HepG2 (cell line): ENCODE data around the gene ADI1. TPM values are rescaled to one million over a fixed set of nuclear protein-coding genes. Genes with fewer than 3 reads are reported as not detected.

ENCODE experiments used
- ADNP ChIP-seq: sonication (generic); formaldehyde crosslinking; IDR thresholded peaks from 2 replicates; pipeline ENCODE4 v1.4.0; 2020; ENCODE audit warnings: missing genetic modification reagents
- CC2D1A ChIP-seq: sonication (generic); formaldehyde crosslinking; IDR thresholded peaks from 2 replicates; pipeline ENCODE4 v1.8.1; 2023; ENCODE audit warnings: mild to moderate bottlenecking, missing genetic modification reagents
- CREB1 ChIP-seq, 2 experiments: fragments of 450-650 bp in 1 of 2; IDR thresholded peaks; 2 replicates each; pipeline ENCODE4 v1.6.1; 2016 to 2017; ENCODE audit warnings: control low read depth in 1 of 2, mild to moderate bottlenecking in 1 of 2, missing compliant biosample characterization in 1 of 2, missing genetic modification characterization in 1 of 2
- E2F2 ChIP-seq: sonication (generic); formaldehyde crosslinking; IDR thresholded peaks from 2 replicates; pipeline ENCODE4 v1.4.0; 2020; ENCODE audit warnings: missing genetic modification reagents, borderline replicate concordance
- GRHL1 ChIP-seq: sonication (generic); formaldehyde crosslinking; conservative IDR thresholded peaks from 2 replicates; pipeline ENCODE4 v1.8.0; 2022; ENCODE audit warnings: missing genetic modification reagents
- HBP1 ChIP-seq: IDR thresholded peaks from 2 replicates; pipeline ENCODE4 v1.6.1; 2016; ENCODE audit warnings: low read depth, control low read depth
- KAT2B ChIP-seq: fragments of 150-350 bp; IDR thresholded peaks from 2 replicates; pipeline ENCODE4 v1.6.1; 2014; ENCODE audit warnings: low read depth, low read length, borderline replicate concordance
- NFKB2 ChIP-seq: sonication (generic); formaldehyde crosslinking; IDR thresholded peaks from 2 replicates; pipeline ENCODE4 v1.4.0; 2020; ENCODE audit warnings: missing genetic modification reagents, borderline replicate concordance
- PHF8 ChIP-seq: sonication (generic); formaldehyde crosslinking; IDR thresholded peaks from 2 replicates; pipeline ENCODE4 v1.5.0; 2020; ENCODE audit warnings: missing genetic modification reagents
- PTBP1 ChIP-seq: fragments of 200-400 bp; formaldehyde crosslinking; IDR thresholded peaks from 2 replicates; pipeline ENCODE4 v1.6.1; 2018; ENCODE audit warnings: low read length, low read depth; ENCODE audit not compliant: poor library complexity, severe bottlenecking
- REXO4 ChIP-seq: sonication (generic); formaldehyde crosslinking; IDR thresholded peaks from 2 replicates; pipeline ENCODE4 v1.8.0; 2022; ENCODE audit warnings: missing genetic modification reagents, mild to moderate bottlenecking, borderline replicate concordance
- SKIL ChIP-seq: sonication (generic); formaldehyde crosslinking; IDR thresholded peaks from 2 replicates; pipeline ENCODE4 v1.8.0; 2022; ENCODE audit warnings: missing genetic modification reagents, mild to moderate bottlenecking, moderate library complexity, borderline replicate concordance
- SNAI1 ChIP-seq: sonication (generic); formaldehyde crosslinking; IDR thresholded peaks from 2 replicates; pipeline ENCODE4 v1.5.0; 2020; ENCODE audit warnings: mild to moderate bottlenecking, missing genetic modification reagents, borderline replicate concordance
- TSC22D2 ChIP-seq: sonication (generic); formaldehyde crosslinking; IDR thresholded peaks from 2 replicates; pipeline ENCODE4 v1.5.1; 2020; ENCODE audit warnings: missing genetic modification reagents, mild to moderate bottlenecking, borderline replicate concordance
- ZKSCAN5 ChIP-seq: sonication (generic); formaldehyde crosslinking; IDR thresholded peaks from 2 replicates; pipeline ENCODE4 v1.5.1; 2020; ENCODE audit warnings: mild to moderate bottlenecking, missing genetic modification reagents
- ZNF280B ChIP-seq: sonication (generic); formaldehyde crosslinking; IDR thresholded peaks from 2 replicates; pipeline ENCODE4 v1.5.0; 2020; ENCODE audit warnings: missing genetic modification reagents, mild to moderate bottlenecking, borderline replicate concordance
- ZNF441 ChIP-seq: sonication (generic); formaldehyde crosslinking; IDR thresholded peaks from 2 replicates; pipeline ENCODE4 v1.7.0; 2021; ENCODE audit warnings: missing genetic modification reagents, borderline replicate concordance
- ZNF619 ChIP-seq: sonication (generic); formaldehyde crosslinking; IDR thresholded peaks from 2 replicates; pipeline ENCODE4 v1.4.0; 2020; ENCODE audit warnings: mild to moderate bottlenecking, missing genetic modification reagents
- ZNF670 ChIP-seq: sonication (generic); formaldehyde crosslinking; IDR thresholded peaks from 2 replicates; pipeline ENCODE4 v1.8.0; 2022; ENCODE audit warnings: mild to moderate bottlenecking, missing genetic modification reagents, borderline replicate concordance
- polyA plus RNA-seq, 8 experiments: library from polyadenylated mRNA; depleted of rRNA in 3 of 8; stranded (reverse) in 7 of 8; unstranded in 1 of 8; fragments of >200 nt; fragmentation: Illumina TruSeq in 4 of 8; extraction: Trizol in 4 of 8; gene quantifications; 2 replicates each; pipeline versions ENCODE4 v1.2.1 to v1.2.3, GENCODE V29; 2011 to 2016; ENCODE audit warnings: low read depth in 4 of 8, missing spikeins in 1 of 8, mixed read lengths in 1 of 8; ENCODE audit not compliant: insufficient read depth in 1 of 8
- total RNA-seq, 5 experiments: library from RNA; depleted of rRNA; stranded (reverse); fragments of >200 nt; fragmentation: Illumina TruSeq; extraction: Trizol; gene quantifications; 2 replicates each; pipeline ENCODE4 v1.2.3, GENCODE V29; 2016; ENCODE audit warnings: low read depth in 1 of 5

Gene ADI1
- total and polyA plus RNA-seq, 2 of the 13 experiments (the other 11 are each of a cell fraction or from before 2014, with no cell fraction given) = 28.7 to 123 TPM

- TF ChIP-seq GRHL1 (CRISPR knock-in tag) (no peak), ADNP (no peak), CC2D1A (CRISPR knock-in tag) (peak; percentile 94), ZNF619 (peak; percentile 25; the same call in 1 of the 2 replicates), HBP1 (CRISPR knock-in tag) (peak; percentile 97), ZKSCAN5 (CRISPR knock-in tag) (peak; percentile 13; the same call in 1 of the 2 replicates), NFKB2 (CRISPR knock-in tag) (peak; percentile 97), CREB1 (IDR thresholded peaks at IDR 0.05) (peak; percentile 99), CREB1 (CRISPR knock-in tag; IDR thresholded peaks at IDR 0.05) (peak; percentile 99), E2F2 (CRISPR knock-in tag) (peak; percentile 90; the same call in 1 of the 2 replicates), SNAI1 (CRISPR knock-in tag) (0 out of 2 replicates have a peak, but pooled peaks have one; percentile 49), KAT2B (no peak), ZNF670 (peak; percentile 54; the same call in 1 of the 2 replicates), TSC22D2 (CRISPR knock-in tag) (peak; percentile 88), SKIL (CRISPR knock-in tag) (peak; percentile 80; the same call in 1 of the 2 replicates), ZNF280B (CRISPR knock-in tag) (peak; percentile 89; the same call in 1 of the 2 replicates), PHF8 (CRISPR knock-in tag) (peak; percentile 98), PTBP1 (no peak), REXO4 (CRISPR knock-in tag) (peak; percentile 91), ZNF441 (CRISPR knock-in tag) (0 out of 2 replicates have a peak, but pooled peaks have one; percentile 37)
Measured at GRCh38 chr2:3558205-3559014, 39.1 kb upstream of the ADI1 start, which contains the start of gene RNASEH1 (continued).
